GM12878 (cell line): ENCODE results near the gene PRRC2B. TPM values are rescaled to one million over a fixed set of nuclear protein-coding genes. Genes with fewer than 3 reads are reported as not detected.

ENCODE experiments used
- CHD1 ChIP-seq: IDR thresholded peaks from 2 replicates; pipeline ENCODE4 v1.6.1; 2012; ENCODE audit warnings: low read depth, low read length, improper control_type of control experiment
- CHD2 ChIP-seq: IDR thresholded peaks from 2 replicates; pipeline ENCODE4 v1.6.1; 2011; ENCODE audit warnings: low read depth, low read length, improper control_type of control experiment, borderline replicate concordance
- EP300 ChIP-seq, 2 experiments: fragments of 150-350 bp in 1 of 2; IDR thresholded peaks; 2 replicates each; pipeline ENCODE4 v1.6.1; 2011 to 2012; ENCODE audit warnings: low read depth in 2 of 2, low read length in 2 of 2, borderline replicate concordance in 1 of 2, improper control_type of control experiment in 1 of 2, inconsistent platforms in 1 of 2; ENCODE audit not compliant: control insufficient read depth in 1 of 2
- GABPA ChIP-seq: IDR thresholded peaks from 2 replicates; pipeline ENCODE4 v1.6.1; 2014; ENCODE audit warnings: antibody characterized with exemption, low read depth, mild to moderate bottlenecking, inconsistent platforms
- KAT2A ChIP-seq: conservative IDR thresholded peaks from 2 replicates; pipeline ENCODE4 v1.6.1; 2011; ENCODE audit warnings: low read depth, low read length; ENCODE audit not compliant: control insufficient read depth
- NR2C1 ChIP-seq: fragments of 450-650 bp; IDR thresholded peaks from 2 replicates; pipeline ENCODE4 v1.6.1; 2017; ENCODE audit warnings: antibody characterized with exemption, mild to moderate bottlenecking, moderate library complexity
- PAX8 ChIP-seq: fragments of 450-650 bp; IDR thresholded peaks from 2 replicates; pipeline ENCODE4 v1.6.1; 2017; ENCODE audit warnings: mild to moderate bottlenecking, moderate library complexity
- RCOR1 ChIP-seq: conservative IDR thresholded peaks from 2 replicates; pipeline ENCODE4 v1.6.1; 2012; ENCODE audit warnings: low read depth, low read length, improper control_type of control experiment
- RELA ChIP-seq: fragments of 450-650 bp; IDR thresholded peaks from 2 replicates; pipeline ENCODE4 v1.8.0; 2014; ENCODE audit warnings: borderline replicate concordance; ENCODE audit not compliant: partially characterized antibody
- ZNF274 ChIP-seq: IDR thresholded peaks from one replicate; pipeline ENCODE4 v1.8.0; 2011; ENCODE audit not compliant: insufficient read length, insufficient read depth
- polyA plus RNA-seq, 11 experiments: library from polyadenylated mRNA; depleted of rRNA in 4 of 11; unstranded in 6 of 11; stranded (reverse) in 5 of 11; fragments of >200 nt; fragmentation: Nextera tagmentation in 4 of 11; fragmentation: Illumina TruSeq in 1 of 11; extraction: Ambion mirVana in 4 of 11; extraction: Trizol in 1 of 11; gene quantifications; 1 replicate in 1 of 11; 2 replicates in 10 of 11; pipeline versions ENCODE4 v1.2.1 to v1.2.3, GENCODE V29; 2011 to 2016; ENCODE audit warnings: inconsistent platforms in 2 of 11, missing spikeins in 2 of 11, low read depth in 1 of 11
- total RNA-seq, 4 experiments: library from RNA; depleted of rRNA in 3 of 4; stranded (reverse); fragments of >200 nt in 3 of 4; fragmentation: Illumina TruSeq in 1 of 4; extraction: Trizol in 1 of 4; gene quantifications; 2 replicates each; pipeline versions ENCODE4 v1.2.1 to v1.2.3, GENCODE V29; 2013 to 2021
- TF ChIP-seq, protein P1 (sequence below): IDR thresholded peaks from 2 replicates; pipeline ENCODE4 v1.6.1; 2012; ENCODE audit warnings: improper control_type of control experiment, low read depth, low read length; ENCODE audit not compliant: insufficient replicate concordance
- TF ChIP-seq, protein P2 (sequence below): fragments of 450-650 bp; formaldehyde crosslinking; IDR thresholded peaks from 2 replicates; pipeline ENCODE4 v1.5.0; 2022; ENCODE audit warnings: mild to moderate bottlenecking, missing genetic modification characterization
- TF ChIP-seq, protein P3 (sequence below): fragments of 450-650 bp; IDR thresholded peaks from 2 replicates; pipeline ENCODE4 v1.6.1; 2018; ENCODE audit warnings: borderline replicate concordance, mild to moderate bottlenecking; ENCODE audit not compliant: partially characterized antibody

Gene PRRC2B
- total and polyA plus RNA-seq, 10 of the 15 experiments (the other 5 are each of a cell fraction or from before 2014, with no cell fraction given), result 0.84 to 155 (median 28.7) TPM

DNA sequence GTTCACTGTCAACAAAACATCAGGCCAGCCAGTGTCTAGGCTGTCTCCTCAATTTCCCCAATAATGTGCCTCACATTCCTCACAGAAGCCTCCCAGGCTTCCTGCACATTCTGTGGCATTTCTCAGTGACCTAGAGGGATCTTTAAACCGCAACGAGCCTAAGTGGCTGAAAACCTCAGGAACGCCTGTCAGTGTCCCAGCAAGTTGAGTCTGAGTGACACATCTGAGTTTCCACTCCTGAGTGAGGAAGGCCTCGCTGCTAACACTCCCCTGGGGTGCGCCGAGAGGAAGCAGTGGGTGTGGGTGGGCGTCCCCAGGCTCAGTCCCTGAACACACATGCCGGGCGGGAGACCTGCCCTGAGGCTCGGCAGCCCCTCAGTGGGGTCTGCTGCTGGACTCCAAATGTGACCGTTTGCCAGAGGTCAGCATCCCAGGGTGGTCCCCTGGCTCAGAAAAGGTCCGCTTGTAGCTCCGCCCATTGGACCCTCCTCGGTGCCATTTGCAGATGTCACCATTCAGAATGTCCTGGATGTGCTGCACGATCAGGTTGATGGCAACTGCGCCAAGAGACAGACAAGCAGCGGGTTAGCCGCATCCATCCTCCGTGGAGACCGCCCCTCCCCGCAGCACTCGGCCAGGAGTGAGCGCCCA lies 130.9 kb downstream of the PRRC2B start (continued):
- TF ChIP-seq, protein P1, sequence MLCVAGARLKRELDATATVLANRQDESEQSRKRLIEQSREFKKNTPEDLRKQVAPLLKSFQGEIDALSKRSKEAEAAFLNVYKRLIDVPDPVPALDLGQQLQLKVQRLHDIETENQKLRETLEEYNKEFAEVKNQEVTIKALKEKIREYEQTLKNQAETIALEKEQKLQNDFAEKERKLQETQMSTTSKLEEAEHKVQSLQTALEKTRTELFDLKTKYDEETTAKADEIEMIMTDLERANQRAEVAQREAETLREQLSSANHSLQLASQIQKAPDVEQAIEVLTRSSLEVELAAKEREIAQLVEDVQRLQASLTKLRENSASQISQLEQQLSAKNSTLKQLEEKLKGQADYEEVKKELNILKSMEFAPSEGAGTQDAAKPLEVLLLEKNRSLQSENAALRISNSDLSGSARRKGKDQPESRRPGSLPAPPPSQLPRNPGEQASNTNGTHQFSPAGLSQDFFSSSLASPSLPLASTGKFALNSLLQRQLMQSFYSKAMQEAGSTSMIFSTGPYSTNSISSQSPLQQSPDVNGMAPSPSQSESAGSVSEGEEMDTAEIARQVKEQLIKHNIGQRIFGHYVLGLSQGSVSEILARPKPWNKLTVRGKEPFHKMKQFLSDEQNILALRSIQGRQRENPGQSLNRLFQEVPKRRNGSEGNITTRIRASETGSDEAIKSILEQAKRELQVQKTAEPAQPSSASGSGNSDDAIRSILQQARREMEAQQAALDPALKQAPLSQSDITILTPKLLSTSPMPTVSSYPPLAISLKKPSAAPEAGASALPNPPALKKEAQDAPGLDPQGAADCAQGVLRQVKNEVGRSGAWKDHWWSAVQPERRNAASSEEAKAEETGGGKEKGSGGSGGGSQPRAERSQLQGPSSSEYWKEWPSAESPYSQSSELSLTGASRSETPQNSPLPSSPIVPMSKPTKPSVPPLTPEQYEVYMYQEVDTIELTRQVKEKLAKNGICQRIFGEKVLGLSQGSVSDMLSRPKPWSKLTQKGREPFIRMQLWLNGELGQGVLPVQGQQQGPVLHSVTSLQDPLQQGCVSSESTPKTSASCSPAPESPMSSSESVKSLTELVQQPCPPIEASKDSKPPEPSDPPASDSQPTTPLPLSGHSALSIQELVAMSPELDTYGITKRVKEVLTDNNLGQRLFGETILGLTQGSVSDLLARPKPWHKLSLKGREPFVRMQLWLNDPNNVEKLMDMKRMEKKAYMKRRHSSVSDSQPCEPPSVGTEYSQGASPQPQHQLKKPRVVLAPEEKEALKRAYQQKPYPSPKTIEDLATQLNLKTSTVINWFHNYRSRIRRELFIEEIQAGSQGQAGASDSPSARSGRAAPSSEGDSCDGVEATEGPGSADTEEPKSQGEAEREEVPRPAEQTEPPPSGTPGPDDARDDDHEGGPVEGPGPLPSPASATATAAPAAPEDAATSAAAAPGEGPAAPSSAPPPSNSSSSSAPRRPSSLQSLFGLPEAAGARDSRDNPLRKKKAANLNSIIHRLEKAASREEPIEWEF, result no peak
- no peak for TF ChIP-seq CHD2
- TF ChIP-seq CHD1, result no peak
- TF ChIP-seq EP300 (IDR thresholded peaks at IDR 0.05; ENCODE audit: borderline replicate concordance in 1 of 2, control insufficient read depth in 1 of 2, low read depth in 2 of 2, low read length in 2 of 2), result no peak
- no peak for TF ChIP-seq KAT2A
- no peak for TF ChIP-seq RCOR1
- TF ChIP-seq PAX8, result no peak
- no peak for TF ChIP-seq ZNF274
- no peak for TF ChIP-seq RELA
- TF ChIP-seq NR2C1, result no peak
- TF ChIP-seq, protein P2, sequence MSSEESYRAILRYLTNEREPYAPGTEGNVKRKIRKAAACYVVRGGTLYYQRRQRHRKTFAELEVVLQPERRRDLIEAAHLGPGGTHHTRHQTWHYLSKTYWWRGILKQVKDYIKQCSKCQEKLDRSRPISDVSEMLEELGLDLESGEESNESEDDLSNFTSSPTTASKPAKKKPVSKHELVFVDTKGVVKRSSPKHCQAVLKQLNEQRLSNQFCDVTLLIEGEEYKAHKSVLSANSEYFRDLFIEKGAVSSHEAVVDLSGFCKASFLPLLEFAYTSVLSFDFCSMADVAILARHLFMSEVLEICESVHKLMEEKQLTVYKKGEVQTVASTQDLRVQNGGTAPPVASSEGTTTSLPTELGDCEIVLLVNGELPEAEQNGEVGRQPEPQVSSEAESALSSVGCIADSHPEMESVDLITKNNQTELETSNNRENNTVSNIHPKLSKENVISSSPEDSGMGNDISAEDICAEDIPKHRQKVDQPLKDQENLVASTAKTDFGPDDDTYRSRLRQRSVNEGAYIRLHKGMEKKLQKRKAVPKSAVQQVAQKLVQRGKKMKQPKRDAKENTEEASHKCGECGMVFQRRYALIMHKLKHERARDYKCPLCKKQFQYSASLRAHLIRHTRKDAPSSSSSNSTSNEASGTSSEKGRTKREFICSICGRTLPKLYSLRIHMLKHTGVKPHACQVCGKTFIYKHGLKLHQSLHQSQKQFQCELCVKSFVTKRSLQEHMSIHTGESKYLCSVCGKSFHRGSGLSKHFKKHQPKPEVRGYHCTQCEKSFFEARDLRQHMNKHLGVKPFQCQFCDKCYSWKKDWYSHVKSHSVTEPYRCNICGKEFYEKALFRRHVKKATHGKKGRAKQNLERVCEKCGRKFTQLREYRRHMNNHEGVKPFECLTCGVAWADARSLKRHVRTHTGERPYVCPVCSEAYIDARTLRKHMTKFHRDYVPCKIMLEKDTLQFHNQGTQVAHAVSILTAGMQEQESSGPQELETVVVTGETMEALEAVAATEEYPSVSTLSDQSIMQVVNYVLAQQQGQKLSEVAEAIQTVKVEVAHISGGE, result no peak
- TF ChIP-seq, protein P3, sequence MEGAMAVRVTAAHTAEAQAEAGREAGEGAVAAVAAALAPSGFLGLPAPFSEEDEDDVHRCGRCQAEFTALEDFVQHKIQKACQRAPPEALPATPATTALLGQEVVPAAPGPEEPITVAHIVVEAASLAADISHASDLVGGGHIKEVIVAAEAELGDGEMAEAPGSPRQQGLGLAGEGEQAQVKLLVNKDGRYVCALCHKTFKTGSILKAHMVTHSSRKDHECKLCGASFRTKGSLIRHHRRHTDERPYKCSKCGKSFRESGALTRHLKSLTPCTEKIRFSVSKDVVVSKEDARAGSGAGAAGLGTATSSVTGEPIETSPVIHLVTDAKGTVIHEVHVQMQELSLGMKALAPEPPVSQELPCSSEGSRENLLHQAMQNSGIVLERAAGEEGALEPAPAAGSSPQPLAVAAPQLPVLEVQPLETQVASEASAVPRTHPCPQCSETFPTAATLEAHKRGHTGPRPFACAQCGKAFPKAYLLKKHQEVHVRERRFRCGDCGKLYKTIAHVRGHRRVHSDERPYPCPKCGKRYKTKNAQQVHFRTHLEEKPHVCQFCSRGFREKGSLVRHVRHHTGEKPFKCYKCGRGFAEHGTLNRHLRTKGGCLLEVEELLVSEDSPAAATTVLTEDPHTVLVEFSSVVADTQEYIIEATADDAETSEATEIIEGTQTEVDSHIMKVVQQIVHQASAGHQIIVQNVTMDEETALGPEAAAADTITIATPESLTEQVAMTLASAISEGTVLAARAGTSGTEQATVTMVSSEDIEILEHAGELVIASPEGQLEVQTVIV, result no peak
- TF ChIP-seq GABPA, result no peak
